Neural progenitor cell (in vitro differentiated cells): ENCODE results near the gene TBC1D24. TPM values are rescaled to one million over a fixed set of nuclear protein-coding genes. Genes with fewer than 3 reads are reported as not detected.

Source experiments
- DNase-seq: peaks from one replicate; pipeline ENCODE4 v3.0.0-alpha.2; 2016; ENCODE audit warnings: low spot score
- H2AFZ ChIP-seq: fragments of 200-600 bp; sonication (generic); replicated peaks from 2 replicates; pipeline ENCODE4 v1.6.1; 2016; ENCODE audit warnings: antibody characterized with exemption
- H3F3A ChIP-seq: fragments of 200-600 bp; sonication (generic); 2 replicates; pipeline ENCODE4 v1.6.1; 2016; ENCODE audit warnings: antibody characterized with exemption, low read depth
- H3K27ac ChIP-seq: fragments of 200-600 bp; sonication (generic); 2 replicates; pipeline ENCODE4 v1.5.1; 2016; ENCODE audit warnings: mild to moderate bottlenecking
- H3K27me3 ChIP-seq: fragments of 200-600 bp; sonication (generic); 2 replicates; pipeline ENCODE4 v1.6.1; 2016; ENCODE audit warnings: mild to moderate bottlenecking, moderate library complexity
- H3K36me3 ChIP-seq: fragments of 200-600 bp; sonication (generic); 2 replicates; pipeline ENCODE4 v1.5.1; 2016
- H3K4me1 ChIP-seq: fragments of 200-600 bp; sonication (generic); 2 replicates; pipeline ENCODE4 v1.6.1; 2016; ENCODE audit warnings: mixed run types
- H3K4me2 ChIP-seq: fragments of 200-600 bp; sonication (generic); 2 replicates; pipeline ENCODE4 v1.6.1; 2016
- H3K4me3 ChIP-seq: fragments of 200-600 bp; sonication (generic); 2 replicates; pipeline ENCODE4 v1.5.1; 2016
- H3K79me2 ChIP-seq: fragments of 200-600 bp; sonication (generic); 2 replicates; pipeline ENCODE4 v1.6.1; 2016; ENCODE audit warnings: low read depth
- H3K9ac ChIP-seq: fragments of 200-600 bp; sonication (generic); 2 replicates; pipeline ENCODE4 v1.6.1; 2016
- H3K9me3 ChIP-seq: fragments of 200-600 bp; sonication (generic); 2 replicates; pipeline ENCODE4 v1.5.1; 2016; ENCODE audit warnings: low read depth
- H4K20me1 ChIP-seq: fragments of 200-600 bp; sonication (generic); 2 replicates; pipeline ENCODE4 v1.6.1; 2016; ENCODE audit warnings: low read depth
- H3K27ac Mint-ChIP-seq: 3 replicates; pipeline ENCODE4 v1.8.0; 2021; ENCODE audit warnings: mixed read lengths
- H3K27me3 Mint-ChIP-seq: 2 replicates; pipeline ENCODE4 v1.8.0; 2022; ENCODE audit warnings: low read depth, mild to moderate bottlenecking, inconsistent platforms, moderate library complexity, mixed read lengths; ENCODE audit not compliant: insufficient read depth
- H3K36me3 Mint-ChIP-seq: 3 replicates; pipeline ENCODE4 v1.8.0; 2021; ENCODE audit warnings: mixed read lengths
- H3K4me1 Mint-ChIP-seq: 3 replicates; pipeline ENCODE4 v1.8.0; 2021; ENCODE audit warnings: mixed read lengths
- H3K4me3 Mint-ChIP-seq: 3 replicates; pipeline ENCODE4 v1.8.0; 2021; ENCODE audit warnings: mild to moderate bottlenecking, moderate library complexity, mixed read lengths
- H3K9me3 Mint-ChIP-seq: 3 replicates; pipeline ENCODE4 v1.8.0; 2020; ENCODE audit warnings: mixed read lengths
- CTCF ChIP-seq: fragments of 200-600 bp; sonication (generic); IDR thresholded peaks from 2 replicates; pipeline ENCODE4 v1.5.1; 2017; ENCODE audit warnings: antibody characterized with exemption, mild to moderate bottlenecking
- EZH2 ChIP-seq: fragments of 200-600 bp; sonication (generic); IDR thresholded peaks from 2 replicates; pipeline ENCODE4 v1.6.1; 2017; ENCODE audit warnings: antibody characterized with exemption, mild to moderate bottlenecking, moderate library complexity
- EZH2phosphoT487 ChIP-seq: fragments of 200-600 bp; sonication (generic); IDR thresholded peaks from 2 replicates; pipeline ENCODE4 v1.6.1; 2017; ENCODE audit warnings: antibody characterized with exemption
- total RNA-seq: library from RNA; depleted of rRNA; stranded (reverse); fragments of >200 nt; gene quantifications from 2 replicates; pipeline ENCODE4 v1.2.3, GENCODE V29; 2015; ENCODE audit warnings: low replicate concordance

Gene TBC1D24
- total RNA-seq, 1 donor from 2014 or later, result 8.2 TPM

DNA sequence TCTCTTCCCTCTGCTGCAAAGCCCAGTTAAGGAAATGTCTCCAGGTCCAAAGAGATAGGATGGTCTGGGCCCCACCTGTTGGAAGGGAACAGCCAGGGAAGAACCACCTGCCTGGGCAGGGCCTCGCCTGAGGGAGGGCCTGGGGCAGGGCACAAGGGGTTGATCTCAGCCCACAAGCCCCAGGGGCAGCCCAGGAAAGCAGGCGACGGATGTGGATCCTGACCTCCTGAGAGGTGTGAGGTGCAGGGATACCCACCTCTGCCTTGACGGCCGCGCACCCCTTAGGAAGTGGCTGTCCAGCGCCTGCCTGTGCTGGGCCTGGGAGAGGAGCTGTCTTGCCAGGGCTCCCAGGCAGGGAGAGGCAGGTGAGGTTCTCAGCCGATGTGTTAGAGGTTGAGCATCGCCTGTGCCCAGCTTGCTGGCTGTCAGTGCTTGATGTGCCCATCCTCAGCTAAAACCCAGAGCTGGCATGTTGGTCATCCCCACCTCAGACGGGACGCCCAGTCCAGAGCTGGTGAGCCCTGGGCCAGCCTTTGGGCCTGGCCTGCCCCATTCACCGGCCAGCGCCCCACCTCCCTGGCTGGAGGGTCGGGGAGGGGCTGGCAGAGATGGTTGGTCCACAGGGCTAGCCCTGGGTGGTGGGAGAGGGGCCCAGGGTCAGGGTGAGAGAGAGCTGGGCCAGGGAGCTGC, 55.8 kb downstream of the TBC1D24 start:
- Mint-ChIP-seq H3K9me3 (no peaks in the 10 kb centered on the region), H3K4me3 (peak overlapping the region; percentile 89), H3K4me1 (peaks cover 15% of the 10 kb centered on the region), H3K27me3 (peaks cover 18% of the 10 kb centered on the region), H3K36me3 (no peaks in the 10 kb centered on the region), H3K27ac (no peak overlapping the region)
- H3K9me3 ChIP-seq, result no peaks in the 10 kb centered on the region
- no peak overlapping the region for H3K4me3 ChIP-seq
- H4K20me1 ChIP-seq, result no peaks in the 10 kb centered on the region
- no peak overlapping the region for H3K9ac ChIP-seq
- H2AFZ ChIP-seq, result no peak overlapping the region
- no peak overlapping the region for H3K27ac ChIP-seq
- H3K27me3 ChIP-seq, result peaks cover 13% of the 10 kb centered on the region
- DNase-seq, result no peak
- TF ChIP-seq EZH2, result no peak
- no peak for TF ChIP-seq CTCF
- TF ChIP-seq EZH2phosphoT487, result no peak
- peaks cover 11% of the 10 kb centered on the region for H3F3A ChIP-seq
- no peaks in the 10 kb centered on the region for H3K4me1 ChIP-seq
- H3K79me2 ChIP-seq, result no peaks in the 10 kb centered on the region
- no peaks in the 10 kb centered on the region for H3K36me3 ChIP-seq
- peak overlapping the region; percentile 83 for H3K4me2 ChIP-seq

DNA sequence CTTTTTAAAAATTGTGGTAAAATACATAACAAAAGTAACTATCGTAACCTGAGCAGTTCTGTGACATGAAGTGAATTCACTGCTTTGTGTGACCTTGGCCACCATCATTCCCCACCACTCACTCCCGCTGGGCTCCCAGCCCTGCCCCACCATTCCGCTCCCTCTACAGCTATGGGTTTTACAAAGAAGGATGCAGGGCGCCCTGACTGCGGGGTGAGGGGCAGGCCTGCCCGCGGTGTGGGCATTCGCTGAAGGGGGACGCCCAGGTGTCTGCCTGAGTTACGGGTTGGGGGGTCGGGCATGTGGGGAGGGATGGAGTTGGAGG, 56.4 kb downstream of the TBC1D24 start, which contains the start of gene CEMP1:
CEMP1 (minus strand) TSS at position 38 of the 325 bp plus-strand sequence. CDS start 335 bp downstream, outside the sequence.
- Mint-ChIP-seq H3K4me1 (peaks cover 15% of the 10 kb centered on the region), H3K27me3 (peaks cover 18% of the 10 kb centered on the region), H3K9me3 (no peaks in the 10 kb centered on the region), H3K4me3 (peak within 1 kb of the TSS; percentile 89), H3K27ac (no peak within 1 kb of the TSS), H3K36me3 (no peaks in the 10 kb centered on the region)
- H2AFZ ChIP-seq, result peak within 1 kb of the TSS; percentile 74
- H3K79me2 ChIP-seq, result no peaks in the 10 kb centered on the region
- H3K27ac ChIP-seq, result no peak within 1 kb of the TSS
- H3F3A ChIP-seq, result peaks cover 11% of the 10 kb centered on the region
- no peak within 1 kb of the TSS for H3K9ac ChIP-seq
- no peaks in the 10 kb centered on the region for H3K36me3 ChIP-seq
- H3K4me3 ChIP-seq, result peak within 1 kb of the TSS; percentile 62
- H3K4me2 ChIP-seq, result peak within 1 kb of the TSS; percentile 83
- H4K20me1 ChIP-seq, result no peaks in the 10 kb centered on the region
- no peak for DNase-seq
- no peaks in the 10 kb centered on the region for H3K4me1 ChIP-seq
- H3K27me3 ChIP-seq, result peaks cover 13% of the 10 kb centered on the region
- no peaks in the 10 kb centered on the region for H3K9me3 ChIP-seq
- no peak for TF ChIP-seq EZH2phosphoT487
- TF ChIP-seq CTCF, result no peak
- TF ChIP-seq EZH2, result no peak

- no peaks in the 10 kb centered on the region for H3K36me3 ChIP-seq
- Mint-ChIP-seq H3K9me3 (no peaks in the 10 kb centered on the region), H3K36me3 (no peaks in the 10 kb centered on the region), H3K27me3 (peaks cover 21% of the 10 kb centered on the region), H3K4me3 (peak overlapping the region; percentile 89), H3K27ac (no peak overlapping the region), H3K4me1 (peaks cover 19% of the 10 kb centered on the region)
- peak; percentile 99 for DNase-seq
- H3K4me1 ChIP-seq, result no peaks in the 10 kb centered on the region
- no peak overlapping the region for H3K9ac ChIP-seq
- H3K27ac ChIP-seq, result no peak overlapping the region
- H3K9me3 ChIP-seq, result no peaks in the 10 kb centered on the region
- H3K4me2 ChIP-seq, result peak overlapping the region; percentile 83
- peaks cover 11% of the 10 kb centered on the region for H3F3A ChIP-seq
- H4K20me1 ChIP-seq, result no peaks in the 10 kb centered on the region
- no peaks in the 10 kb centered on the region for H3K79me2 ChIP-seq
- H2AFZ ChIP-seq, result peak overlapping the region; percentile 74
- H3K4me3 ChIP-seq, result peak overlapping the region; percentile 62
- H3K27me3 ChIP-seq, result peaks cover 13% of the 10 kb centered on the region
- TF ChIP-seq EZH2phosphoT487 (no peak), EZH2 (no peak), CTCF (no peak)
Measured at GRCh38 chr16:2531696-2532493, 57.0 kb downstream of the TBC1D24 start.
